OCI-LY1 (cell line): ENCODE data around the gene PDCL2.

Experiments
- EZH2 ChIP-seq: fragments of 200-600 bp; sonication (generic), shearing (Covaris generic); IDR thresholded peaks from 2 replicates; pipeline ENCODE4 v1.8.0; 2017; ENCODE audit warnings: borderline replicate concordance, mixed run types, mild to moderate bottlenecking, antibody characterized with exemption, low read length, moderate library complexity, mixed read lengths
- TF ChIP-seq, protein P1 (sequence below): fragments of 200-600 bp; sonication (generic), shearing (Covaris generic); IDR thresholded peaks from 2 replicates; pipeline ENCODE4 v1.5.1; 2017; ENCODE audit warnings: mild to moderate bottlenecking, antibody characterized with exemption, low read length, moderate library complexity, mixed read lengths

DNA sequence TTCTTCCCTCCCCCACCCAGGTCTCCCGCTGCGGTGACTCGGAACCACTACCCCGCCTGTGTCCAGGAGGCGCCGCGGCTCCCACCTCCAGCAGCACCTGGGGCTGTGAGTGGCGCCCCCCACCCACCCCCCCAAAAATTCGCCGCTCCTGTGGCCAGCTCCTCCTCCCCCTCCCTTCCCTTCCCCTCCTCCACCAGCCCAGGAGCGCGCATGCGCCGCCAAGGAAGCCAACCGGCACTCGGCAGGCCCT, 45.6 kb downstream of the PDCL2 start:
- TF ChIP-seq, protein P1, sequence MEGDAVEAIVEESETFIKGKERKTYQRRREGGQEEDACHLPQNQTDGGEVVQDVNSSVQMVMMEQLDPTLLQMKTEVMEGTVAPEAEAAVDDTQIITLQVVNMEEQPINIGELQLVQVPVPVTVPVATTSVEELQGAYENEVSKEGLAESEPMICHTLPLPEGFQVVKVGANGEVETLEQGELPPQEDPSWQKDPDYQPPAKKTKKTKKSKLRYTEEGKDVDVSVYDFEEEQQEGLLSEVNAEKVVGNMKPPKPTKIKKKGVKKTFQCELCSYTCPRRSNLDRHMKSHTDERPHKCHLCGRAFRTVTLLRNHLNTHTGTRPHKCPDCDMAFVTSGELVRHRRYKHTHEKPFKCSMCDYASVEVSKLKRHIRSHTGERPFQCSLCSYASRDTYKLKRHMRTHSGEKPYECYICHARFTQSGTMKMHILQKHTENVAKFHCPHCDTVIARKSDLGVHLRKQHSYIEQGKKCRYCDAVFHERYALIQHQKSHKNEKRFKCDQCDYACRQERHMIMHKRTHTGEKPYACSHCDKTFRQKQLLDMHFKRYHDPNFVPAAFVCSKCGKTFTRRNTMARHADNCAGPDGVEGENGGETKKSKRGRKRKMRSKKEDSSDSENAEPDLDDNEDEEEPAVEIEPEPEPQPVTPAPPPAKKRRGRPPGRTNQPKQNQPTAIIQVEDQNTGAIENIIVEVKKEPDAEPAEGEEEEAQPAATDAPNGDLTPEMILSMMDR, result no peak
- no peak for TF ChIP-seq EZH2
